Measurements from ENCODE around the gene KANK2.

- TF ChIP-seq POLR2A (IDR thresholded peaks at IDR 0.05): no peak
- TF ChIP-seq, protein P1, sequence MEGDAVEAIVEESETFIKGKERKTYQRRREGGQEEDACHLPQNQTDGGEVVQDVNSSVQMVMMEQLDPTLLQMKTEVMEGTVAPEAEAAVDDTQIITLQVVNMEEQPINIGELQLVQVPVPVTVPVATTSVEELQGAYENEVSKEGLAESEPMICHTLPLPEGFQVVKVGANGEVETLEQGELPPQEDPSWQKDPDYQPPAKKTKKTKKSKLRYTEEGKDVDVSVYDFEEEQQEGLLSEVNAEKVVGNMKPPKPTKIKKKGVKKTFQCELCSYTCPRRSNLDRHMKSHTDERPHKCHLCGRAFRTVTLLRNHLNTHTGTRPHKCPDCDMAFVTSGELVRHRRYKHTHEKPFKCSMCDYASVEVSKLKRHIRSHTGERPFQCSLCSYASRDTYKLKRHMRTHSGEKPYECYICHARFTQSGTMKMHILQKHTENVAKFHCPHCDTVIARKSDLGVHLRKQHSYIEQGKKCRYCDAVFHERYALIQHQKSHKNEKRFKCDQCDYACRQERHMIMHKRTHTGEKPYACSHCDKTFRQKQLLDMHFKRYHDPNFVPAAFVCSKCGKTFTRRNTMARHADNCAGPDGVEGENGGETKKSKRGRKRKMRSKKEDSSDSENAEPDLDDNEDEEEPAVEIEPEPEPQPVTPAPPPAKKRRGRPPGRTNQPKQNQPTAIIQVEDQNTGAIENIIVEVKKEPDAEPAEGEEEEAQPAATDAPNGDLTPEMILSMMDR (IDR thresholded peaks at IDR 0.05): no peak
Observed at GRCh38 chr19:11123114-11123513, 74.2 kb downstream of the KANK2 start.

Data from uterus (tissue), 2 donors.